Measurements from ENCODE around the gene MARF1.
"Not testable (repeated sequence)": the region's sequence is repeated elsewhere in the genome, so short reads cannot be mapped to it uniquely, and the experiment has no call there.

MARF1 gene

DNA sequence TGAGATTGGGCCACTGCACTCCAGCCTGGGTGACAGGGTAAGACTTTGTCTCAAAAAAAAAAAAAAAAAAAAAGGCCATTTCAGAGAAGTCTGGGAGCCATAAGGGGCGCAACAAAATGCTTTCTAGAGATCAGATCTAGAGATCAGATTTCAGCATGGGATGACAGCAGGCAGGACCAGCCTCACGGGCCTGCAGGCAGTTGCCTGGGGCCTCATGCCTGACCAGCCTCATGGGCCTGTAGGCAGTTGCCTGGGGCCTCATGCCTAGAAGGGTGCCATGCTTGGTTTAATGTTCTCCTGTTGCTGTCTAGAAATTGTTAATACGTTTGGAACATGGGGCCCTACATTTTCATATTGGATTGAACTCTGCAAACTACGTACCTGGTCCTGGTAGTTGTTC lies 59.4 kb downstream of the MARF1 start:
- peaks cover 28% of the 10 kb centered on the region for H3K9me3 ChIP-seq (ENCODE audit: control insufficient read depth, low read length)
- H3K36me3 ChIP-seq (ENCODE audit: control insufficient read depth, insufficient read depth, low read length): peaks cover 70% of the 10 kb centered on the region
- no peak overlapping the region for H3K27ac ChIP-seq (ENCODE audit: low read depth, low read length, severe bottlenecking)
- no peak overlapping the region for H3K4me3 ChIP-seq (ENCODE audit: extremely low read depth, insufficient read depth, low read length, poor library complexity, severe bottlenecking)
- 89 to 94% methylated on average over 3 to 4 of the region's 4 CpGs for WGBS, 2 experiments (ENCODE audit: insufficient coverage in 2 of 2)
- no peaks in the 10 kb centered on the region for H3K4me1 ChIP-seq (ENCODE audit: control insufficient read depth, insufficient read depth, low read length, poor library complexity, severe bottlenecking)

DNA sequence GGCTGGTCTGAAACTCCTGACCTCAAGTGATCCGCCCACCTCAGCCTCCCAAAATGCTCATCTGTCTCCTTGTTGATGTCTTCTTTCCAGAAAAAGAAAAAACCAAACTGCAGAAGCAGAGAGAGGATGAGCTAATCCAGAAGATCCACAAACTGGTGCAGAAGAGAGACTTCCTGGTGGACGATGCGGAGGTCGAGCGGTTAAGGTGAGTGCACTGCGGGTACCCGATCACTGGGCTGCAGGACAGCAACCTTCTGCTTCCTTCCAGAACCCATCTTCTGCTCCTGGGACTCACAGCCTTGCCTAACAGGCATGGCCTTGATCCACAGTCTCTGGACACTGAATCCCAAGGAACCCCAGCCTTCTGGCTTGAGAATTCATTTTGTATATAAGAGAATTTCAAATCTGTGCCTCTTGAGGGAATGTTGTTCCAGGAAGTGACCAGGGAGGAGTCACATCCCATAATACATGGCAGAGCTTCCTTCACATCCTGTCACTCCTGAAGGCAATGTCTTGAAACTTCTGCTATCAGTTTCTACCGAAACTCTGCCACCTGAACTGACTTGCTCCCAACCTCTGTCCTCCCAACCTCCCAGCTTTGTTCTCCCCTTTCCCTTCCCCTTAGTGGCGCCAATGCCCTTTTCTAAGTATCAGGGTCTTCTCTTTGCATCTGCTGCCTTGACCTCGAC lies 61.7 kb downstream of the MARF1 start:
- no peak overlapping the region for H3K27ac ChIP-seq (ENCODE audit: low read depth, low read length, severe bottlenecking)
- H3K4me3 ChIP-seq (ENCODE audit: extremely low read depth, insufficient read depth, low read length, poor library complexity, severe bottlenecking): no peak overlapping the region
- H3K4me1 ChIP-seq (ENCODE audit: control insufficient read depth, insufficient read depth, low read length, poor library complexity, severe bottlenecking): no peaks in the 10 kb centered on the region
- WGBS, 2 experiments (ENCODE audit: insufficient coverage in 2 of 2): 97 to 98% methylated on average over 6 to 7 of the region's 10 CpGs
- peaks cover 13% of the 10 kb centered on the region for H3K9me3 ChIP-seq (ENCODE audit: control insufficient read depth, low read length)
- H3K36me3 ChIP-seq (ENCODE audit: control insufficient read depth, insufficient read depth, low read length): peaks cover 49% of the 10 kb centered on the region

DNA sequence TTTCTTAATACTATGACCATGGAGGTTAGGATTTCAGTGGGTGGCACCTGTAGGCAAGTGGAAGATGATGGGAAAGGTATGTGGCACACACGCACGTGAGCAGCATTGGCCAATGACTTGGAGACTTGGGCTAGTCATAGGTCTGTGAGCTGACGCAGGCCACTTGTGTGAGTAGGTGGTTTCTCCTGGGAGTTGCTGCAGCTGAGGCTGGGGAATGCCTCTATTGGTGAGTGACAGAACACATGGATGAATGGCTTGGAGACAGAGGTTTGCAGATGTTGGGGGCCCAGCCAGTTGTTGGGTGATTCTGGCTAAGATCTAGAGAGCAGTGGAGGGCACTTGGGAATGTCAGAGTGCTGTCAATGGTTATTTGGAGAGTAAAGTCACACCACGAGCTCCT lies 64.1 kb downstream of the MARF1 start:
- H3K36me3 ChIP-seq (ENCODE audit: control insufficient read depth, insufficient read depth, low read length): peaks cover 31% of the 10 kb centered on the region
- no peaks in the 10 kb centered on the region for H3K9me3 ChIP-seq (ENCODE audit: control insufficient read depth, low read length)
- H3K27ac ChIP-seq (ENCODE audit: low read depth, low read length, severe bottlenecking): no peak overlapping the region
- no peaks in the 10 kb centered on the region for H3K4me1 ChIP-seq (ENCODE audit: control insufficient read depth, insufficient read depth, low read length, poor library complexity, severe bottlenecking)
- no peak overlapping the region for H3K4me3 ChIP-seq (ENCODE audit: extremely low read depth, insufficient read depth, low read length, poor library complexity, severe bottlenecking)
- WGBS, 2 experiments (ENCODE audit: insufficient coverage in 2 of 2): 100% methylated on average over 3 to 4 of the region's 4 CpGs

DNA sequence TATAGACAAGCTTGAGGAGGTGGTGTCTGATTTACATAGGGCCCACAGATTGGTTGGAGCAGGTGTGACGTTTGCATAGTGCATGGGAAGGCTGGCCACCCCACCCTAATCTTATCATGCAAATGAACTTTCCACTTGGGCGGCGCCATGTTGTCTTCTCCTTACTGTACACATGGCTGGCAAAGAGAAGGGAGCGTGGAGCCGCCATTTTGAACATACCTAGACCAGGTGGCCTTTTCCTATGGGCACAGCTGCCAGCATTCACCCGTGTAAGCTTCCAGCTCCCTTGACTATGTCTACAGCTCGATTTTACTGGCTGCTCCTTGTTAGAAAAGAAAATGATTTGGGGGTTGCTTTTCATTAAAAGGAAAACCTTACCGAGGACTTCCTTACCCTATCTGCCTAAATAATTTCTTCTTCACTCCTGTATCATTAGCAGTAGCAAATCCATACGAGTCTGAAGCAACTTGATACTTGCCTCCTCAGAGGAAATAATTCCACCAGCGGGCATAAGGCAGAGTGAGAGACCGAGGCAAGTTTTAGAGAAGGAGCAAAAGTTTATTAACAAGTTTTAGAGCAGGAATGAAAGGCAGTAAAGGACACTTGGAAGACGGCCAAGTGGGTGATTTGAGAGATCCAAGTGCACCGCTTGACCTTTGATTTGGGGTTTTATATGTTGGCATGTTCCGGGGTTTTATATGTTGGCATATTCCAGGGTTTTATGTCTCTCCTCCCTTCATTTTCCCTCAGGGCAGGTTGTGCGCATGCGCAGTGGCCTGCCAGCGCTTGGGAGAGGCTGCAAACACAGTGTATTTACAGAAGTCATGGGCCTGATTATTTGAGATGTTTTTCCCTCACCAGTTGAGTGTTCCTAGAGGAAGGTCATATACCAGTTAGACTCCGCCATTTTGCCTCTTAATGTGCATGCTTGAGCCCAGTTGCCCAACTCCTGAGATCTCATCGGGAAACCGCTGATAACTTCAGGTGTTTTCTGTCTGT lies 65.7 kb downstream of the MARF1 start:
- no peak overlapping the region for H3K27ac ChIP-seq (ENCODE audit: low read depth, low read length, severe bottlenecking)
- WGBS, 2 experiments (ENCODE audit: insufficient coverage in 2 of 2): 96 to 97% methylated on average over 11 to 16 of the region's 20 CpGs

DNA sequence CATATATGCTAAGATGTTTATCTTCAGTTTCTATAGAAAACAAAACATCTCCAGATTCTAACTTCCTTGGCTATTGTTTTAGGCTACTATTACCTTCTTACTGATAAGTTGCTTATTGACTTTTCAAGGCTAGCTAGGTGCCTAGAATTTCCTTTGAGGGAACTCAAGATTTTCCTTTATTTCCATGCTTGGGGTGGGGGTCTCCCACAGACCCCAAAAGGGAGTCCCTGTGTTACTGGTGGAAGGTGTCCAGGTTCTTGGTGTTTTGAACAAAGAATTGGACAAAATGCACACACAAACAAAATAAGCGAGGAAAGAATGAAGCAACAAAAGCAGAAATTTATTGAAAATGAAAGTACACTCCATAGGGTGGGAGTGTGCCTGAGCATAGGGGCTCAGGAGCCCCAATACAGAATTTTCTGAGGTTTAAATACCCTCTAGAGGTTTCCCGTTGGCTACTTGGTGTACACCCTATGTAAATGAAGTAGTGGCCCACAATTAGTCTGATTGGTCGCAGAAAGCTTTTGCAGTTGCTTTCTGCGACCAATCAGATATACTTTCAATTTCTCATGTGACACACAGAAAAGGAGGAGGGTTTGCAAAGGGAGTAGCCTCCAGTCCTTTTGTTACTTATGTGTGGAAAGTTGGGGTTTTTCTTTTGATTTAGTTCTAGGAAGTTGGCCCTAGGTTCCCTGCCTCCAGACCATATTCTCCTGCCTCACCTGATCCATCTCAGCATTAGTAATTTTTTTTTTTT lies 67.5 kb downstream of the MARF1 start:
- Histone ChIP-seq H3K4me1 (ENCODE audit: control insufficient read depth, insufficient read depth, low read length, poor library complexity, severe bottlenecking) (peaks cover 7% of the 10 kb centered on the region), H3K27ac (ENCODE audit: low read depth, low read length, severe bottlenecking) (no peak overlapping the region), H3K9me3 (ENCODE audit: control insufficient read depth, low read length) (no peaks in the 10 kb centered on the region), H3K36me3 (ENCODE audit: control insufficient read depth, insufficient read depth, low read length) (peaks cover 4% of the 10 kb centered on the region), H3K4me3 (ENCODE audit: extremely low read depth, insufficient read depth, low read length, poor library complexity, severe bottlenecking) (no peak overlapping the region)
- 100% methylated on average over 1 of the region's 4 CpGs; no CpG with 5 or more reads in 1 of the 2 experiments for WGBS, 2 experiments (ENCODE audit: insufficient coverage in 2 of 2)

More for the DNA sequence above, 65.7 kb downstream of the MARF1 start:
- Histone ChIP-seq H3K4me1 (ENCODE audit: control insufficient read depth, insufficient read depth, low read length, poor library complexity, severe bottlenecking) (peaks cover 7% of the 10 kb centered on the region), H3K4me3 (ENCODE audit: extremely low read depth, insufficient read depth, low read length, poor library complexity, severe bottlenecking) (no peak overlapping the region), H3K9me3 (ENCODE audit: control insufficient read depth, low read length) (no peaks in the 10 kb centered on the region), H3K36me3 (ENCODE audit: control insufficient read depth, insufficient read depth, low read length) (peaks cover 15% of the 10 kb centered on the region)

DNA sequence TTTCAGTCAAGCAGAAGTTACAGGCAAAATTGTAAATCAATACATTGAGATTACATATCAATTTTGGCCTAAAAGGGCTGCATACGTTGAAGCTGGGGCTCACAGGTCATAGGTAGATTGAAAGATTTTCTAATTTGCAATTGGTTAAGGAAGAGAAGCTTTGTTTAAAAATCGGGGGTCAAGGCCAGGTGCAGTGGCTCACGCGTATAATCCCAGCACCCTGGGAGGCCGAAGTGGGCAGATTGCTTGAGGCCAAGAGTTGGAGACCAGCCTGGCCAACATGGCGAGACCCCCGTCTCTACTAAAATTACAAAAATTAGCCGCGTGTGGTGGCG lies 68.4 kb downstream of the MARF1 start:
- WGBS, 2 experiments (ENCODE audit: insufficient coverage in 2 of 2): 95% methylated on average over 8 to 10 of the region's 10 CpGs
- Histone ChIP-seq H3K4me1 (ENCODE audit: control insufficient read depth, insufficient read depth, low read length, poor library complexity, severe bottlenecking) (peaks cover 7% of the 10 kb centered on the region), H3K4me3 (ENCODE audit: extremely low read depth, insufficient read depth, low read length, poor library complexity, severe bottlenecking) (no peak overlapping the region), H3K9me3 (ENCODE audit: control insufficient read depth, low read length) (no peaks in the 10 kb centered on the region), H3K27ac (ENCODE audit: low read depth, low read length, severe bottlenecking) (no peak overlapping the region), H3K36me3 (ENCODE audit: control insufficient read depth, insufficient read depth, low read length) (peaks cover 1% of the 10 kb centered on the region)

DNA sequence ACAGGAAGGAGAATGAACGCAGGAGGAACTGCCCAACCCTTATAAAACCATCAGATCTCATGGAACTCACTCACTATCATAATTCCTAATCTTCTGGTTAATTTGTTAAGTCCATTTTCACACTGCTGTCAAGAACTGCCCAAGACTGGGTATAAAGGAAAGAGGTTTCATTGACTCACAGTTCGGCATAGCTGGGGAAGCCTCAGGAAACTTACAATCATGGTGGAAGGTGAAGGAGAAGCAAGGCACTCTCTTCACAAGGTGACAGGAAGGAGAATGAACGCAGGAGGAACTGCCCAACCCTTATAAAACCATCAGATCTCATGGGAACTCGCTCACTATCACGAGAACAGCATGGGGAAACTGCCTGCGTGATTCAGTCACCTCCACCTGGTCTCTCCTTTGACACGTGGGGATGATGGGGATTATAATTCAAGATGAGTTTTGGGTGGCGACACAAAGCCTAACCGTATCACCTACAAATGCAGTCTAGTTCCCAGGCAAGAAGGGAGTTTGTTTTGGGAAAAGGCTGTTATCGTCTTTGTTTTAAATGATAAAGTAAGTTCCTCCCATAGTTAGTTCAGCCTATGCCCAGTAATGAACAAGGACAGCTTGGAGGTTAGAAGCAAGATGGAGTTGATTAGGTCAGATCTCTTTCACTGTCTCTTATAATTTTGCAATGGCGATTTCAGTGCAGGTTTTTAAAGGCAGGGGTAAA lies 68.9 kb downstream of the MARF1 start:
- H3K4me3 ChIP-seq (ENCODE audit: extremely low read depth, insufficient read depth, low read length, poor library complexity, severe bottlenecking); H3K9me3 ChIP-seq (ENCODE audit: control insufficient read depth, low read length); H3K4me1 ChIP-seq (ENCODE audit: control insufficient read depth, insufficient read depth, low read length, poor library complexity, severe bottlenecking); H3K36me3 ChIP-seq (ENCODE audit: control insufficient read depth, insufficient read depth, low read length); H3K27ac ChIP-seq (ENCODE audit: low read depth, low read length, severe bottlenecking): not testable (repeated sequence)
- 94 to 100% methylated on average over 3 to 7 of the region's 11 CpGs for WGBS, 2 experiments (ENCODE audit: insufficient coverage in 2 of 2)

DNA sequence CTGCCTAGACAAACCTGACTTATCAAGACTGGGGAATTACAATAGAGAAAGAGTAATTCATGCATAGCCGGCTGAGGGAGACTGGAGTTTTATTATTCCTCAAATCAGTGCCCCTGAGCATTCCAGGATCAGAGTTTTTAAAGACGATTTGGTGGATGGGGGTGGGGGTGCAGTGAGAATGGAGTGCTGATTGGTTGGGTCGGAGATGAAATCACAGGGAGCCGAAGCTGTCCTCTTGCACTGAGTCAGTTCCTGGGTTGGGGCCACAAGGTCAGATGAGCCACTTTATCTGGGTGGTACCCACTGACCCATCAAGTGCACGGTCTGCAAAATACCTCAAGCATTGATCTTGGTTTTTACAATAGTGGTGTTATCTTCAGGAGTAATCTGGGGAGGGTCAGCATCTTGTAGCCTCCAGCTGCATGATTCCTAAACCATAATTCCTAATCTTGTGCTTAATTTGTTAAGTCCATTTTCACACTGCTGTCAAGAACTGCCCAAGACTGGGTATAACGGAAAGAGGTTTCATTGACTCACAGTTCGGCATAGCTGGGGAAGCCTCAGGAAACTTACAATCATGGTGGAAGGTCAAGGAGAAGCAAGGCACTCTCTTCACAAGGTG lies 69.6 kb downstream of the MARF1 start:
- H3K36me3 ChIP-seq (ENCODE audit: control insufficient read depth, insufficient read depth, low read length): peaks cover 13% of the 10 kb centered on the region
- no peak overlapping the region for H3K27ac ChIP-seq (ENCODE audit: low read depth, low read length, severe bottlenecking)
- no peak overlapping the region for H3K4me3 ChIP-seq (ENCODE audit: extremely low read depth, insufficient read depth, low read length, poor library complexity, severe bottlenecking)
- H3K9me3 ChIP-seq (ENCODE audit: control insufficient read depth, low read length): no peaks in the 10 kb centered on the region
- WGBS, 2 experiments (ENCODE audit: insufficient coverage in 2 of 2): 89 to 94% methylated on average over 6 to 7 of the region's 7 CpGs
- peaks cover 7% of the 10 kb centered on the region for H3K4me1 ChIP-seq (ENCODE audit: control insufficient read depth, insufficient read depth, low read length, poor library complexity, severe bottlenecking)

DNA sequence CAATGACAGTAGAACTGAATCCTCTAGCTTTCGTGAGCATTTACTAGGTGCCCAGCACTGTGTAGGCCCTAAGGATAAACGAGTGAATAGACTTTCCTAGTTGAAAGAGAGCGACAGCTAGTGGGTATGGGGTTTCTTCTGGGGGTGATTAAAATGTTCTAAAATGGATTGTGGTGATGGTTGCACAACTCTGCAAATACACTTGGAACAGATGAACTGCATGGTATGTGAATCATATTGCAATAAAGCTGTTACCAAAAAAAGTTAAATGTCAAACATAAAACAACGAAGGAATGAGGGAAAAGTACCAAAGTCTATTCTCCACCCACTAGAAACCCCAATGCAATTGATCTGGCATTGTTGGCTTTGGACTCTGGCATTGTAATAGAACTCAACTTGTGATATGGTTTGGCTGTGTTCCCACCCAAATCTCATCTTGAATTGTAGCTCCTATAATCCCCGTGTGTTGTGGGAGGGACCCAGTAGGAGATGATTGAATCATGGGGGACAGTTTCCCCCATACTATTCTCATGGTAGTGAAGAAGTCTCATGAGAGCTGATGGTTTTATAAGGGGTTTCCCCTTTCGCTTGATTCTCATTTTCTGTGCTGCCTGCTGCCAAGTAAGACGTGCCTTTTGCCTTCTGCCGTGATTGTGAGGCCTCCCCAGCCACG lies 70.5 kb downstream of the MARF1 start:
- H3K4me3 ChIP-seq (ENCODE audit: extremely low read depth, insufficient read depth, low read length, poor library complexity, severe bottlenecking): no peak overlapping the region
- H3K36me3 ChIP-seq (ENCODE audit: control insufficient read depth, insufficient read depth, low read length): peaks cover 21% of the 10 kb centered on the region
- 92 to 96% methylated on average over 3 to 6 of the region's 9 CpGs for WGBS, 2 experiments (ENCODE audit: insufficient coverage in 2 of 2)
- H3K4me1 ChIP-seq (ENCODE audit: control insufficient read depth, insufficient read depth, low read length, poor library complexity, severe bottlenecking): peaks cover 7% of the 10 kb centered on the region
- H3K9me3 ChIP-seq (ENCODE audit: control insufficient read depth, low read length): no peaks in the 10 kb centered on the region
- H3K27ac ChIP-seq (ENCODE audit: low read depth, low read length, severe bottlenecking): no peak overlapping the region
